Mesendoderm (in vitro differentiated cells): ENCODE results near the gene TMEM229A.
"Not testable (repeated sequence)": the region's sequence is repeated elsewhere in the genome, so short reads cannot be mapped to it uniquely, and the experiment has no call there.

ENCODE experiments used
- DNase-seq: peaks from one replicate; pipeline ENCODE4 v3.0.0; 2013
- H2AK5ac ChIP-seq: 2 replicates; pipeline ENCODE4 v1.6.1; 2013; ENCODE audit warnings: low read length, inconsistent platforms
- H2BK120ac ChIP-seq: 2 replicates; pipeline ENCODE4 v1.6.1; 2013; ENCODE audit warnings: low read depth, mild to moderate bottlenecking, low read length, moderate library complexity, mixed read lengths
- H2BK15ac ChIP-seq: replicated peaks from 2 replicates; pipeline ENCODE4 v1.6.1; 2013; ENCODE audit warnings: low read depth, mild to moderate bottlenecking, moderate library complexity
- H2BK5ac ChIP-seq: 2 replicates; pipeline ENCODE4 v1.6.1; 2013; ENCODE audit warnings: low read length, inconsistent platforms
- H3K18ac ChIP-seq: 2 replicates; pipeline ENCODE4 v1.6.1; 2013; ENCODE audit warnings: mild to moderate bottlenecking, low read length, mixed read lengths
- H3K23ac ChIP-seq: one replicate; pipeline ENCODE4 v1.6.1; 2013; ENCODE audit warnings: low read length
- H3K27ac ChIP-seq: 2 replicates; pipeline ENCODE4 v1.5.1; 2013; ENCODE audit warnings: low read depth, mild to moderate bottlenecking, inconsistent platforms, low read length, moderate library complexity
- H3K27me3 ChIP-seq: 2 replicates; pipeline ENCODE4 v1.6.1; 2013; ENCODE audit warnings: low read length, control low read depth, mild to moderate bottlenecking, inconsistent platforms; ENCODE audit not compliant: insufficient read depth, poor library complexity
- H3K36me3 ChIP-seq: 2 replicates; pipeline ENCODE4 v1.6.1; 2013; ENCODE audit warnings: low read length, inconsistent platforms; ENCODE audit not compliant: control insufficient read depth, insufficient read depth
- H3K4ac ChIP-seq: one replicate; pipeline ENCODE4 v1.6.1; 2013; ENCODE audit warnings: low read depth, mild to moderate bottlenecking, low read length, moderate library complexity
- H3K4me1 ChIP-seq: 2 replicates; pipeline ENCODE4 v1.6.1; 2013; ENCODE audit warnings: low read depth, low read length, inconsistent platforms; ENCODE audit not compliant: control insufficient read depth
- H3K4me2 ChIP-seq: 2 replicates; pipeline ENCODE4 v1.6.1; 2013; ENCODE audit warnings: low read length
- H3K4me3 ChIP-seq: 2 replicates; pipeline ENCODE4 v1.5.1; 2013; ENCODE audit warnings: mild to moderate bottlenecking, low read length
- H3K56ac ChIP-seq: one replicate; pipeline ENCODE4 v1.6.1; 2013; ENCODE audit warnings: low read length
- H3K79me1 ChIP-seq: 2 replicates; pipeline ENCODE4 v1.6.1; 2013; ENCODE audit warnings: low read length, inconsistent platforms
- H3K79me2 ChIP-seq: 2 replicates; pipeline ENCODE4 v1.6.1; 2013; ENCODE audit warnings: mild to moderate bottlenecking, low read length; ENCODE audit not compliant: control insufficient read depth, insufficient read depth
- H3K9ac ChIP-seq: 2 replicates; pipeline ENCODE4 v1.6.1; 2013; ENCODE audit warnings: low read length, inconsistent platforms
- H4K5ac ChIP-seq: one replicate; pipeline ENCODE4 v1.6.1; 2013; ENCODE audit warnings: low read length
- H4K8ac ChIP-seq: one replicate; pipeline ENCODE4 v1.6.1; 2013; ENCODE audit warnings: low read depth, mild to moderate bottlenecking, control low read depth, low read length, moderate library complexity
- WGBS: extraction: QIAGEN DNeasy Blood & Tissue Kit; methylation state at CpG from one replicate; pipeline ENCODE4 v1.1.7; 2013; ENCODE audit warnings: low lambda C conversion rate, missing lambda C conversion rate; ENCODE audit not compliant: insufficient coverage; ENCODE audit errors: extremely low coverage; 5-methylcytosine and 5-hydroxymethylcytosine counted together

The TMEM229A gene

GRCh38 chr7:124020060-124020459 is 12.8 kb downstream of the TMEM229A start:
- Histone ChIP-seq H3K36me3 (no peaks in the 10 kb centered on the region), H3K79me2 (no peaks in the 10 kb centered on the region), H4K8ac (no peak overlapping the region), H3K4me3 (no peak overlapping the region), H3K27ac (no peak overlapping the region), H3K27me3 (no peaks in the 10 kb centered on the region), H3K4ac (no peak overlapping the region), H3K4me2 (no peak overlapping the region), H2BK15ac (peak overlapping the region; percentile 57), H3K56ac (no peak overlapping the region), H3K18ac (no peak overlapping the region), H3K9ac (no peak overlapping the region), H3K23ac (no peak overlapping the region), H2BK5ac (no peak overlapping the region), H2BK120ac (no peak overlapping the region), H2AK5ac (no peak overlapping the region), H4K5ac (no peak overlapping the region), H3K4me1 (no peaks in the 10 kb centered on the region), H3K79me1 (no peaks in the 10 kb centered on the region)
- WGBS, result no CpG with 5 or more reads among the region's 1 CpG
- no peak for DNase-seq

- H4K8ac ChIP-seq, result no peak overlapping the region
- H3K79me1 ChIP-seq, result no peaks in the 10 kb centered on the region
- peaks cover 2% of the 10 kb centered on the region for H3K4me1 ChIP-seq
- H3K4me3 ChIP-seq, result no peak overlapping the region
- H3K18ac ChIP-seq, result no peak overlapping the region
- H3K79me2 ChIP-seq, result no peaks in the 10 kb centered on the region
- no peak overlapping the region for H2BK15ac ChIP-seq
- WGBS, result no CpG with 5 or more reads among the region's 3 CpGs
- no peak overlapping the region for H2BK5ac ChIP-seq
- H3K4ac ChIP-seq, result no peak overlapping the region
- no peak overlapping the region for H3K56ac ChIP-seq
- no peak overlapping the region for H2AK5ac ChIP-seq
- no peaks in the 10 kb centered on the region for H3K36me3 ChIP-seq
- H2BK120ac ChIP-seq, result no peak overlapping the region
- no peak overlapping the region for H3K23ac ChIP-seq
- no peak overlapping the region for H4K5ac ChIP-seq
- no peak overlapping the region for H3K9ac ChIP-seq
- no peaks in the 10 kb centered on the region for H3K27me3 ChIP-seq
- H3K4me2 ChIP-seq, result no peak overlapping the region
- no peak overlapping the region for H3K27ac ChIP-seq
- DNase-seq, result peak; percentile 63
Measured at GRCh38 chr7:124013306-124013705, 19.6 kb downstream of the TMEM229A start.

- peak overlapping the region; percentile 16 for H3K18ac ChIP-seq
- H3K27me3 ChIP-seq, result no peaks in the 10 kb centered on the region
- H3K27ac ChIP-seq, result no peak overlapping the region
- H3K4me3 ChIP-seq, result no peak overlapping the region
- no peak overlapping the region for H2BK5ac ChIP-seq
- H4K8ac ChIP-seq, result no peak overlapping the region
- no peak overlapping the region for H2BK15ac ChIP-seq
- H4K5ac ChIP-seq, result no peak overlapping the region
- H3K36me3 ChIP-seq, result no peaks in the 10 kb centered on the region
- H3K23ac ChIP-seq, result no peak overlapping the region
- no peak overlapping the region for H3K4me2 ChIP-seq
- no peak overlapping the region for H3K9ac ChIP-seq
- no peak overlapping the region for H2AK5ac ChIP-seq
- WGBS, result no CpG with 5 or more reads among the region's 3 CpGs
- H3K79me1 ChIP-seq, result no peaks in the 10 kb centered on the region
- no peak overlapping the region for H2BK120ac ChIP-seq
- H3K56ac ChIP-seq, result no peak overlapping the region
- peaks cover 2% of the 10 kb centered on the region for H3K4me1 ChIP-seq
- H3K4ac ChIP-seq, result no peak overlapping the region
- DNase-seq, result no peak
- H3K79me2 ChIP-seq, result no peaks in the 10 kb centered on the region
Measured at GRCh38 chr7:124012864-124013263, 20.0 kb downstream of the TMEM229A start.

GRCh38 chr7:124009321-124009720 is 23.5 kb downstream of the TMEM229A start:
- no peak overlapping the region for H3K9ac ChIP-seq
- H3K4ac ChIP-seq, result no peak overlapping the region
- no peak overlapping the region for H2BK120ac ChIP-seq
- H3K27me3 ChIP-seq, result no peaks in the 10 kb centered on the region
- H3K27ac ChIP-seq, result no peak overlapping the region
- no CpG with 5 or more reads among the region's 2 CpGs for WGBS
- no peak overlapping the region for H4K5ac ChIP-seq
- H2BK15ac ChIP-seq, result no peak overlapping the region
- H3K18ac ChIP-seq, result peak overlapping the region; percentile 76
- H3K4me3 ChIP-seq, result no peak overlapping the region
- no peak overlapping the region for H3K56ac ChIP-seq
- DNase-seq, result peak; percentile 62
- H3K79me2 ChIP-seq, result no peaks in the 10 kb centered on the region
- H3K79me1 ChIP-seq, result no peaks in the 10 kb centered on the region
- no peak overlapping the region for H2BK5ac ChIP-seq
- H2AK5ac ChIP-seq, result no peak overlapping the region
- peaks cover 7% of the 10 kb centered on the region for H3K4me1 ChIP-seq
- H3K36me3 ChIP-seq, result no peaks in the 10 kb centered on the region
- H4K8ac ChIP-seq, result no peak overlapping the region
- no peak overlapping the region for H3K4me2 ChIP-seq
- H3K23ac ChIP-seq, result no peak overlapping the region

- not testable (repeated sequence) for H3K23ac ChIP-seq, H3K79me2 ChIP-seq, H3K79me1 ChIP-seq, H3K4me3 ChIP-seq, H2AK5ac ChIP-seq, H4K5ac ChIP-seq, H3K36me3 ChIP-seq, H3K4me1 ChIP-seq, H3K18ac ChIP-seq, H3K4me2 ChIP-seq, H3K27me3 ChIP-seq, H4K8ac ChIP-seq
- WGBS, result no CpG with 5 or more reads among the region's 6 CpGs
- H2BK120ac ChIP-seq, result peak overlapping the region; percentile 69
- peak overlapping the region; percentile 65 for H2BK15ac ChIP-seq
- peak overlapping the region; percentile 63 for H3K56ac ChIP-seq
- H3K9ac ChIP-seq, result peak overlapping the region; percentile 35
- DNase-seq, result peak; percentile 76
- H3K27ac ChIP-seq, result peak overlapping the region; percentile 83
- peak overlapping the region; percentile 31 for H3K4ac ChIP-seq
- peak overlapping the region; percentile 47 for H2BK5ac ChIP-seq
Measured at GRCh38 chr7:124008296-124008695, 24.6 kb downstream of the TMEM229A start.

GRCh38 chr7:123999703-124000102 is 33.2 kb downstream of the TMEM229A start:
- Histone ChIP-seq H2BK120ac (no peak overlapping the region), H3K27ac (no peak overlapping the region), H2BK5ac (no peak overlapping the region), H3K4me3 (no peak overlapping the region), H3K4ac (no peak overlapping the region), H4K5ac (no peak overlapping the region), H3K79me2 (no peaks in the 10 kb centered on the region), H3K4me1 (no peaks in the 10 kb centered on the region), H3K27me3 (no peaks in the 10 kb centered on the region), H2AK5ac (no peak overlapping the region), H3K9ac (no peak overlapping the region), H3K4me2 (no peak overlapping the region), H2BK15ac (no peak overlapping the region), H4K8ac (no peak overlapping the region), H3K23ac (no peak overlapping the region), H3K56ac (no peak overlapping the region), H3K36me3 (no peaks in the 10 kb centered on the region), H3K18ac (no peak overlapping the region), H3K79me1 (no peaks in the 10 kb centered on the region)
- WGBS, result 100% methylated on average over 2 of the region's 3 CpGs
- no peak for DNase-seq
